GM21529 (cell line): ENCODE data around the gene BCAP31.
A peak's percentile ranks its signal among the peaks of the same experiment; 100 is the strongest.

Experiments
- ATAC-seq: cut with Tn5 transposase; IDR thresholded peaks from one replicate; pipeline ENCODE4 v1.9.1; 2021; ENCODE audit not compliant: unreplicated experiment

Gene BCAP31

DNA sequence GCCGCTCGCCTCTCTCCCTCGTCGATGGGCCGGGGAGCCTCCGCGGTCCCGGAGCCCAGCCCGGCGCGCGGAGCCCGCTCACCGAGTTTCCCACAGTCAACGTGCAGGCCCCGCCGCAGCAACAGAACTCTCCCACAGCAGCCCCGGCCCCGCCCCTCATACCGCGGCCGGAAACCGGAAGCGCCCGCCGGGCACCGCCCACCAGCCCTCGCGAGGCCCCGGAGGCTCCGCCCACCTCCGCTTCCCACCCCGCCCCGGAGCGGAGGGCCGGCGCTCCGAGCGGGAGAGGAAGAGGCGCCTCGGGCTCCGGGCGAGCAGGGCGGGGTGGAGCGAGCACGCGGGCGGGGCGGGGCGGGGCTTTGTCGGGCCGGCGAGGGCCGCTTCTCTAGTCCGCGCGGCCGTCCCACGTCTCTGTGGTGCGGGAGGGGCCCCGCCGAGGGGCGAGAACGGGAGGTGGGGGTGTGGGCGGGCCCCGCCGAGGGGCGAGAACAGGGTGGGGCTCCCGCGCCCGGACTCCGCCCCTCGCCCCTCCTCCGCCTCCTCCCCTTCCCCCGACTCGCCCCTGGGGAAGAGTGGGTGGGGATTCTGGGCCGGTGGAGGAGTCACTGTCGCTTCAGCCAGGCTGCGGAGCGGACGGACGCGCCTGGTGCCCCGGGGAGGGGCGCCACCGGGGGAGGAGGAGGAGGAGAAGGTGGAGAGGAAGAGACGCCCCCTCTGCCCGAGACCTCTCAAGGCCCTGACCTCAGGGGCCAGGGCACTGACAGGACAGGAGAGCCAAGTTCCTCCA, at the start of gene BCAP31, which contains the start of gene ABCD1:
Gene BCAP31 (minus strand): TSS at position 136 of the 787 bp plus-strand sequence. CDS start 1,143 bp downstream, outside the sequence.
Gene ABCD1 (plus strand): TSS at position 605 of the 787 bp plus-strand sequence. CDS start 411 bp downstream, outside the sequence.
- ATAC-seq, result peak; percentile 50

DNA sequence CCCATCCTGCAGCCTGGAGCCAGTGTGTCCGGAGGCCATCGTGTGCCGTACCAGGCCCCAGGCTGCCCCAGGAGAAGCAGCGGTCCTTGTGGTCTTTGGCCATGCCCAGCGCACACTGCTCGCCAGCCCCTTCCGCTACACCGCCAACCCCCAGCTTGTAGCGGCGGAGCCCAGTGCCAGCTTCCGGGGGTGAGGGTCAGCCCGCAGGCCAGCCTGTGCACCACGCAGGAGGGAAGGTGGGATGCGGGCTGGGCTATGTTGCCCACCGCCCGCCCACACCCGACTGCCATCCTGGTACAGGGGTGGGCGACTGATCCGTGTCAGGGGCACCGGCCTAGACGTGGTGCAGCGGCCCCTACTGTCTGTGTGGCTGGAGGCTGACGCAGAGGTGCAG, 49.0 kb upstream of the BCAP31 start:
- no peak for ATAC-seq

DNA sequence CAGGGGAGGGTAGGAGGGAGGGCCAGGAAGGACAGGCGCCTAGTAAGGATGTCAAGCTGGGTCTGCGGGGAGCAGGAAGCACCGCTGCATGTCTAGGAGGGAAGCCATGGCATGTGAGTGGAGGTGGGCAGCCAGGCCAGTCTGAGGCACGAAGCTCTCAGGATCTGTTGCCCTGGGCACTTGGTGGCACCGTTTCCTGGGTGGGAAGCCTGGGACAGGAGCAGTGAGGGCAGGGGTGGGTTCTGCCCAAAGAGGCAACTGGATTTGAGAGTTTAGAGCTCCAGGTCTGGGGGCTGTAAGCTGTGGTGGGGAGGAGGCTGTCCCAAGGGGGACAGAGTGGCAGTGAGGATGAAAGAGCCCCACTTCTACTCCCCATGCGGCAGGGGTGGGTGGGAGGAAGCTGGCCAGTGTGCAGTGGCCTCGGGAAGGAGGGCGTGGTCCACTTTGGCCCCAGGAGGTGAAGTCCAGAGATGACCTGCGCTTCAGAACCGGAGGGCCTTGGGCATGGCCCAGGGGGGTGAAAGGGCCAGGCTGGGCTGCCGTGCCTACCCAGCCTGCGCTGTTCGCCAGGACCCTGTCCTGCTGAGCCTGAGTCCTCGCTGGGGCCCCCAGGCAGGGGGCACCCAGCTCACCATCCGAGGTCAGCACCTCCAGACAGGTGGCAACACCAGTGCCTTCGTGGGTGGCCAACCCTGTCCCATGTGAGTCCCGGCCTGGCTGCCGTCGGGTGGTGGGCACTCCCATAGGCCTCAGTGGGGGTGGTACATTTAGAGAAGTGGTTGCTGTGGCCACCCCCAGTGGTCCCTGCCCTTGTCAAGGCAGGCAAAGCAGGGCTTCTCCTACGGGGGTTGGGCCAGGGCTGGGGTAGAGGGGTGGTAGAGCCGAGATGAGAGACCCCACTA, 48.4 kb upstream of the BCAP31 start:
- no peak for ATAC-seq

DNA sequence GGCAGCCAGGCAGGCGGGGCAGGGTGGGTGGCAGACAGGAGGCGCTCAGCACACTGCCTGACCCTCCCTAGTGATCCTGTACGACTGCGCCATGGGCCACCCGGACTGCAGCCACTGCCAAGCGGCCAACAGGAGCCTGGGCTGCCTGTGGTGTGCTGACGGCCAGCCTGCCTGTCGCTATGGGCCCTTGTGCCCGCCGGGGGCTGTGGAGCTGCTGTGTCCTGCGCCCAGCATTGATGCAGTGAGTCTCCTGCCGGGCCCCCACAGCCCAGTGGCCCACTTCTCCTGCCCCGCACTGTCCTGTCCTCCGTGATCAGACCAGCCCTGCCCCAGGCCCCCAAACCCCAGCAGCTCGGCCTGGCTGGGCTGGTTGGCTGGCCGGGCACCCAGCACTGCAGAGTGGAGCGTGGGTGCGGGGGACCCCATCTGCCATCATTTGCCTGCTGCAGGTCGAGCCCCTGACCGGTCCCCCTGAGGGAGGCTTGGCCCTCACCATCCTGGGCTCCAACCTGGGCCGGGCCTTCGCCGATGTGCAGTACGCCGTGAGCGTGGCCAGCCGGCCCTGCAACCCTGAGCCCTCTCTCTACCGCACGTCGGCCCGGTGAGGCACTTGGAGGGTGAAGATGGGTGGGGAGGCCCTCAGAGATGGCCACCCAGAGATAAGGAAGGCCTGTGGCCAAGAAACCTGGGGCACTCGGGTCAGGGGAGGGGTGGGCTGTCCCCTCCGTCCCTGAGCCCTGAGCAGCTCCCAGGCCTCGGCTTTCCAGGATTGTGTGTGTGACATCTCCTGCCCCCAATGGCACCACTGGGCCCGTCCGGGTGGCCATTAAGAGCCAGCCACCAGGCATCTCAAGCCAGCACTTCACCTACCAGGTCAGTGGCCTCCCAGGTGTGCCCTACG, 47.5 kb upstream of the BCAP31 start:
- ATAC-seq, result no peak

DNA sequence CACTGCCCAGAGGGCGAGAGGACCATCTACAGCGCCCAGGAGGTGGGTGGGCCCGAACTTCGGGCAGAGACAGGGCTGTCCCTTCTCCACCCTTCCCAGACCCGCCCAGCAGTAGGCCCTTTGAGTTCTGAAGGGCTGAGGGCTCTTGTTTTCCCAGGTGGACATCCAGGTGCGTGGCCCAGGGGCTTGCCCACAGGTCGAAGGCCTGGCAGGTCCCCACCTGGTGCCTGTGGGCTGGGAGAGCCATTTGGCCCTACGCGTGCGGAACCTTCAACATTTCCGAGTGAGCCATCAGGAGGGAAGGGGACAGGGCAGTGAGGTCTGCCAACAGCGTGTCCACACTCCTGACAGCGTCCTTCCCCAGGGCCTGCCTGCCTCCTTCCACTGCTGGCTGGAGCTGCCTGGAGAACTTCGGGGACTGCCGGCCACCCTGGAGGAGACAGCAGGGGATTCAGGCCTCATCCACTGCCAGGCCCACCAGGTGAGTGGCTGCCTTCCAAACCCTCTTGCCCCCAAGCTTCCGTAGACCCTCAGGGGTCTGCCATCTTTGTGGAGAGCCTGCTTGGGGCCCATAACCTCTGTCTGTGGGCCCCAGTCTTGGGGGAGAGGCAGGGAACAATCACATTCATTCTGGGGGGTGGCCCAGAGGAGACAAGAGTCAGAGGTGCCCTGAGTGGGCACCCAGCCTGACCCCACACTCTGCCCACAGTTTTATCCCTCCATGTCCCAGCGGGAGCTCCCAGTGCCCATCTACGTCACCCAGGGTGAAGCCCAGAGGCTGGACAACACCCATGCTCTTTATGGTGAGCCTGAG, 46.6 kb upstream of the BCAP31 start:
- no peak for ATAC-seq

DNA sequence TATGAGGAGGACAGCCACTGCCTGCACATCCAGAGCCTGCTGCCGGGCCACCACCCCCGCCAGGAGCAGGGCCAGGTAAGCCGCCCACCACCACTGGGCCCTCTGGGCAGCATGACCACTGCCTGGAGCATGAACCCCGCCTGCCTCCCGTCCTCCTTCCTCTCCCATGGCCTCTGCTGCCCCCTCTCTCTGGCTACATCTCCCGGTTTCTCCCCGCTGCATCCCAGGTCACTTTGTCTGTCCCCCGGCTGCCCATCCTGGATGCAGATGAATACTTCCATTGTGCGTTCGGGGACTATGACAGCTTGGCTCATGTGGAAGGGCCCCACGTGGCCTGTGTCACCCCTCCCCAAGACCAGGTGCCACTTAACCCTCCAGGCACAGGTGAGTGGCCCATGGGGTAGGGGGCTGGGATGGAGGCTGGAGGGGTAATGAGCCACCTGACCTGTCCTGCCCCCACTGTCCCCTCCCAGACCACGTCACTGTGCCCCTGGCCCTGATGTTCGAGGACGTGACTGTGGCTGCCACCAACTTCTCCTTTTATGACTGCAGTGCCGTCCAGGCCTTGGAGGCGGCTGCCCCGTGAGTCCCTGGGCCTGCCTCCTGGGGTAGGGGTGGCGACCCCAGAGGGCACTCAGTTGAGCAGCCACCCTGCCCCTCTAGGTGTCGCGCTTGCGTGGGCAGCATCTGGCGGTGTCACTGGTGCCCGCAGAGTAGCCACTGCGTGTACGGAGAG, 45.8 kb upstream of the BCAP31 start:
- ATAC-seq, result no peak

DNA sequence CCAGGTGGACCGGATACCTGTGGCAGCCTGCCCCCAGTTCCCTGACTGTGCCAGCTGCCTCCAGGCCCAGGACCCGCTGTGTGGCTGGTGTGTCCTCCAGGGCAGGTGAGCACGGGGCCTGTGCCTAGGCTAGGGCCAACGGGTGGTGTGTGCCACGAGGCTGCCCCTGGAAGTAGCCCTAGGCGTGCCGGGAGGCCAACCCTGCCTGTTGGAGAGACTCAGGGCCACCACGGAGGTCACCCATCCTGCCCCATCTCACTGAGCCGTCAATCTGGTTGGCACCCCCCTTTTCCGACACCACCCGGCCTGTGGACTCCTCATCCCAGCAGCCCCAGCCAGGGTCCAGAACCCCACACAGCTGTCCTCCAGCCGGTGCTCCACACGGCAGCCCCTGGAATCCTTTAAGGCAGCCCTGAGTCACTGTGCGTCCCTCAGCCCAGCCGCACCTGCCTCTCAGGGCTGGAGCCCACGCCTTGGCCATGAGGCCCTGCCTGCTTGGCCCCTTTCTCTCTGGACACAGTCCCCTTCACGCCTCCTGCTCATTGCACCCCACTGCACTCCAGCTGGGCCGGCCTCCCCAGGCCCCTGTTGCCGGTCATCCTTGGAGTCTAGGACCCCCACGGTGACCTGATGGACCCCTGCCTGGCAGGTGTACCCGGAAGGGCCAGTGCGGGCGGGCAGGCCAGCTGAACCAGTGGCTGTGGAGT, 45.1 kb upstream of the BCAP31 start:
- no peak for ATAC-seq

DNA sequence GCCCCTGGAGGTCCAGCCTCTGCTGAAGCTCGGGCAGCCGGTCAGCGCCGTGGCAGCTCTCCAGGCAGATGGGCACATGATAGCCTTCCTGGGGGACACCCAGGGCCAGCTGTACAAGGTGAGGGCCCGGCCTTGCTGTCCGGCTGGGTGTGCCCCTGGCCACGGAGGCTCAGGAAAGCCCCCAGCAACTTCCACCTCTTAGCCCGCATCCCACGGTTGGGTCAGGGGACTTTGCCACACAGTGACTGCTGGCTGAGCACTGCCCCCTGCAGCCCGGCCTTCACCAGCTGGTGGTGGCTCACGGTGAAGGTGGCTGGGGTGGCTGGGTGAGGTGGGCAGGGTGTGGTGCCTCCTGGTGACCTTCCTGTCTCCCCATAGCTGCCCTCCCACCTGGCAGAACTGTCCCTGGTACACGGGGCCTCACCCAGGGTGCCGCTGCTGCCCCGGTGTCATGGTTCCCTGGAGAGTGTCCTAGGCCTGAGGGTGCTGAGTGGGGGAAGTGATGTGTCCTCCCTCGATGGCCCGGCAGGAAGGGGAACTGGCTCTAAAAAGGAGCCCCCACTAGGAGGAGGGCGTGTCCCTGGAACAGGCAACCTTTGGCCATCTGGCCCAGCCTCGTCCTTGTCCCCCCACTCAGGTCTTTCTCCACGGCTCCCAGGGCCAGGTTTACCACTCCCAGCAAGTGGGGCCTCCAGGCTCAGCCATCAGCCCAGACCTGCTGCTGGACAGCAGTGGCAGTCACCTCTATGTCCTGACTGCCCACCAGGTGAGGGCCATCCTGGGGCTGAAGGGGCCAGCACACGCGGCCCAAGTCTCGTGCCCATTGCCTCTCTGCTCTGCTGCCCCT, 44.3 kb upstream of the BCAP31 start:
- ATAC-seq, result no peak

DNA sequence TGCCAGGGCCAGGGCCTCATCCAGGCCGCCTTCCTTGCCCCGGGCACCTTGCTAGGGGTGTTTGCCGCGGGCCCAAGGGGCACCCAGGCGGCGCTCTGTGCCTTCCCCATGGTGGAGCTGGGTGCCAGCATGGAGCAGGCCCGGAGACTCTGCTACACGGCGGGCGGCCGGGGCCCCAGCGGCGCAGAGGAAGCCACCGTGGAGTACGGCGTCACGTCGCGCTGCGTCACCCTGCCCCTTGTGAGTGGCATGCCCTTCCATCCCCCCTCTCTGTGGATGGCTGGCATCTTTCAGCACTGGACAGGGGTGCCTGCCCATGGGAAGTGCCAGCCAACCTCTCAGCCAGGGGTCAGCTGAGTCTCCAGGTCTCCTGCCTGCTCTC, 43.5 kb upstream of the BCAP31 start:
- ATAC-seq, result no peak

DNA sequence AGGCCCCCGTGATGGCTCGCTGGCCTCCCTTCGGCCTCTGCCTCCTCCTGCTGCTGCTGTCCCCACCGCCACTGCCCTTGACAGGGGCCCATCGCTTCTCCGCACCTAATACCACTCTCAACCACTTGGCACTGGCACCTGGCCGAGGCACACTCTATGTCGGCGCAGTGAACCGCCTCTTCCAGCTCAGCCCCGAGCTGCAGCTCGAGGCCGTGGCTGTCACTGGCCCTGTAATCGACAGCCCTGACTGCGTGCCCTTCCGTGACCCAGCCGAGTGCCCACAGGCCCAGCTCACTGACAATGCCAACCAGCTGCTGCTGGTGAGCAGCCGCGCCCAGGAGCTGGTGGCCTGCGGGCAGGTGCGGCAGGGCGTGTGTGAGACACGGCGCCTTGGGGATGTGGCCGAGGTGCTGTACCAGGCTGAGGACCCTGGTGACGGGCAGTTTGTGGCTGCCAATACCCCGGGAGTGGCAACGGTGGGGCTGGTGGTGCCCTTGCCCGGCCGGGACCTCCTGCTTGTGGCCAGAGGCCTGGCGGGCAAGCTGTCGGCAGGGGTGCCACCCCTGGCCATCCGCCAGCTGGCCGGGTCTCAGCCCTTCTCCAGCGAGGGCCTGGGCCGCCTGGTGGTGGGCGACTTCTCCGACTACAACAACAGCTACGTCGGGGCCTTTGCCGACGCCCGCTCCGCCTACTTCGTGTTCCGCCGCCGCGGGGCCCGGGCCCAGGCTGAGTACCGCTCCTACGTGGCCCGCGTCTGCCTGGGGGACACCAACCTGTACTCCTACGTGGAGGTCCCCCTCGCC, 42.9 kb upstream of the BCAP31 start:
- ATAC-seq, result no peak

DNA sequence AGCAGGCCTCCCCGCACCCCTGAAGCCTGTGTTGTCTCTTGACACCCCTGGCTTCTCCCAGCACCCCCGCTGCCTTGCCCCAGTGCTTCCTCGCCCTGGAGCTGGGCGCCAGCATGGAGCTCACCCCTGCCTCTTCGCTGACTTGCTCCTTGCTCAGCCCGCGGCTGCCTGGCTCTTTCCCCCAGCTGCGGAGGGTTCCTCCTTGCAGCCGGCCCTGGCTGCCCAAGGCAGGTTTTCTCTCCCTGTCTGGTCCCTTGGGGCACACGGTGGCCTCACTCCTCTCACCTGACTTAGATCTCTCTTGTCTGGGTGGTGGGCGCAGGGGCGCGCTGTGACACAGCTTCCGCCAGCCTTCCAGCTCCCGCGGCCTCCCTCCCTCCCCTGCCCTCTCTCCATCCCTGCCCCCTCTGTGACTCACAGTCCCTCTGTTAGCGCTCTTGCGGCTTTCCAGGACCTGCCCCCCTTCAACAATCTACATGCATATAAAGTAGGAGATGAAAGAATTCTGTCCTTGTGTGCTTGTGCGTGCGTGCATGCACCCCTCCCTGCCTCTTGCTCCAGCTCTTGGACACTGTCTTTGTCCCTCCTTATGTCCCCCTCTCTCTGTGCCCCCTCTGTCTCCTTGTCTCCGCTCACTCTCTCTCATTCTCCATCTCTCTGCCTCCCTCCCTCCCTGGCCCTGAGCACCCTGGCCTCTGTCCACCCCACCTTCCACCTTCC, 42.1 kb upstream of the BCAP31 start:
- no peak for ATAC-seq

DNA sequence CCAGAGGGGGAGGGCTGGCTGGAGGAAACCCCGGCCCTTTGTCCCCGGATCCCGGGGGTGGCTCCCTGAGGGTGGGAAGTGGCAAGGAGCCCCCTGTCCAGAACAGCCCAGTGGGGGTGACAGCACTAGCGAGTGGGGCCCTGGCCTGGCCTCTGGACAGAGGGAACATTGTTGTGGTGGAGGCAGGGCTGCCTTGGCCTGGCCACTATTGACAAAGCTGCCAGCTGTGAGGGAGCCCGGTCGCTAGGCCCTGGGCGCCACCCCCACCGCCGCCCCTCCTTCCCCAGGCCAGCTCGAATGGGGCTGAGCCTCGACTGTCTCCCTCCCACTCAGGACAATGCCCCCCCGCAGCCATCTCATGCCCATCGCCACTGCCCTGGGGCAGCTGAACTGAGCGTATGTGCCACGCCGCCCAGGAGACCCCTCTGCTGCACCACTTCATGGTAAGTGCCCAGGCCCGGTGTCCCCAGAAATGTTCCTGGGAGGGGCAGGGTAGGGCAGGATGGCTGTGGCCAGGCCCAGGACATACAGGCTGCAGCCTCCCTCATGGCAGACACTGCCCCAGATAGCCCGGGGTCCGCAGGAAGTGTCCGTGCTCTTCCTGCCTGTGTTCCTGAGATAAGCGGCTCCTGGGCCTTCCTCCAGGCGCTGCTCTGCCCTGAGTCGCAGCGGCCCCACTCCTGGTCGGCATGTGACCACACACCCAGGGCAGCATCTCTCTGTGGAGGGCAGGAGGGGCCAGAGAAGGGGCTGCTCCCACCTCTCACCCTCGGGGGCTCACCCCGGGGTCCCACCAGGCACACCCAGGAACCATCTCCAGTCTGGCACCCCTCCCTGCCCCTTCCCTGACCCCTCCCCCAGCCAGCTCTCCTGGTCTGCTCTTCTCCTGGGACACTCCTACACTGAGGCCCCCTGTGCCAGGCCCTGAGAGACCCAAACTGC, 41.2 kb upstream of the BCAP31 start:
- no peak for ATAC-seq

DNA sequence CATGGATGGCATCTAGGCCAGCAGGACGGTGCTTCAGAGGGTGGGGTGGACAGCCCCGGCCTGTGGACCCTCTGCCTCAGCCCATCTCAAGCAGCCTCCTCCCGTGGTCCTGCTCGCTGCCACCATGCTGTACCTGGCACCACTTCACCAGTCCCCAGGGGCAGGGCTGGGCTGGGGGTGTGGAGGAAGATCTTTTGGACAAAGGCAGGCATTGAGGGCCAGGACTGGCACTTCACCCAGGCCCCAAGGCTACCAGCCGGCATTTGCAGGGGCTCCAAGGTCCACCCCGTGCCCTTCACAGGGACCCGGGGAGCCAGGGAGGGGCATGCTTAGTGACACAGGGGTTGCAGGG, 40.6 kb upstream of the BCAP31 start:
- no peak for ATAC-seq

DNA sequence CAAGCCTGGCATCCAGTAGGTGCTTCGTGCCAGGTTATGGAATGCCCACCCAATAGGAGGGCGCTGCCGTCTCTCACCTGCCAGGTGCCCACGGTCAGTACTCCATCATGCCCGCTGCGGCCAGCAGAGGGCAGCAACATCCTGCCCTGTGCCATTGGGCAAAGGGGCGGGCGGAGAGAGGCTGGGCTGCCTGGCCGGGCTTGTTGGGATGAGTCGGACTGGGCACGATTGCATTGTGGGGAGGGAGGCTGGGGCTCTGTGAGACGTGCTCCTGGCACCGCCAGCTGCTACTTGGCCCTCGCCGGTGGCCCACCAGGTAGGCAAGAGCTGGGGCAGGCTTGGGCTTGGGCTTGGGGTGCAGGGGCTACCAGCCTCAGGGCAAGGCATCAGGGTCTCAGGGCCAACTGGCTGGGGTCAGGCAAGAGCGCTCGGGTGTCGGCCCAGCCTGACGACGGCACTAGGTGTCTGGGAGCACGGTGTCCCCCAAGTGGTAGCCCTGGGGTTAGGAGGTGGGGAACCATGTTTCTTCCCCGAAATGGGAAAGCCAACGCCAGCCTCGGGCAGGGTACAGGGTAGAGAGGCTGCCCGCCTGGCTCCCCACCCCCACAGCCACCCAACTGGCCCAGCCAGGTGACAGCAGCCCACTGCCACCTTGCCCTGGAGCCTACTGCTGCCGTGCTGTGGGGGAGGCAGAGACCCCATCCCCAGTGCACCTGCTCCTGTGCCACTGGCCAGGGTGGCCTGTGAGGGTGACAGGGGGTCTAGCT, 40.0 kb upstream of the BCAP31 start, which contains the start of gene PLXNB3:
Gene PLXNB3 (plus strand): TSS at position 261 of the 767 bp plus-strand sequence. CDS start 1,287 bp downstream, outside the sequence.
- ATAC-seq, result peak; percentile 68
